Measurements from ENCODE around the gene SENP8.

SENP8 gene

GRCh38 chr15:72113347-72114031 lies 4.7 kb upstream of the SENP8 start:
- DNase-seq (ENCODE audit: low spot score) = peak; percentile 46

DNA sequence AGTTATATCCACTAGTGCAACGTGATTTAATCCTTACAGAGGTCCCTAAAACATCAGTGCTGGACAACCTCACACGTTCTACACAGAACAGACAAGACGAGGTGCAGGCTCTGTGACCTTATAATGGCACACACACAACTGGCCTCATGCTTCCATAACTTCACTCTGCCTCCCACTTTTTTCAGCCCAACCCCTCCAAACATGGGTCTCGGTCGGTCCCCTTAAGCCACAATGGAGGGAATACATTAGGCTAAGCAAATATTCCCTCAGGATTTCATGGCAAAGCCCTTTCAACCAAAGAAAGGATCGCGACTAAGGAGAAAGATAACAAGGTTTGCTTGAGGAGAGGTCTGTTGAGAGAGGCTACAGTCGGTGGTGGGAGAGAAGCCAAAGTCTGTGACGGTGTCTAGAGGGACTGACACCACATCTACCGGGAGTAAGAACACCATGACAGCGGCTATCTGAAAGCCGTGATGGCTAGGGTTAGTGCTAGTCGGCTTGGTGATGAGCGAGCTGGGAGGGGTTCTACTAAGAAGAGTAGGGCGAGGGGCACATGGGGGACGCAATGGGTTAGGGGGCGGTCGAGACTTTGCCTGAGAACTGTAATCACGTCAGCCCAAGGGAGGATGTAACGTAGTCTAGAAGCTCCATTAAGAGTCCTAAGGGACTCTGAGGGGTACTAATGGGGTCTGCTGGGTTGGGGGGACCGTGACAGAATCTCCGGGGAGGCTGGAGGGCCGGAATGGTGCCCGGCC lies 1.3 kb upstream of the SENP8 start:
- peak; percentile 43 for DNase-seq (ENCODE audit: low spot score)

DNA sequence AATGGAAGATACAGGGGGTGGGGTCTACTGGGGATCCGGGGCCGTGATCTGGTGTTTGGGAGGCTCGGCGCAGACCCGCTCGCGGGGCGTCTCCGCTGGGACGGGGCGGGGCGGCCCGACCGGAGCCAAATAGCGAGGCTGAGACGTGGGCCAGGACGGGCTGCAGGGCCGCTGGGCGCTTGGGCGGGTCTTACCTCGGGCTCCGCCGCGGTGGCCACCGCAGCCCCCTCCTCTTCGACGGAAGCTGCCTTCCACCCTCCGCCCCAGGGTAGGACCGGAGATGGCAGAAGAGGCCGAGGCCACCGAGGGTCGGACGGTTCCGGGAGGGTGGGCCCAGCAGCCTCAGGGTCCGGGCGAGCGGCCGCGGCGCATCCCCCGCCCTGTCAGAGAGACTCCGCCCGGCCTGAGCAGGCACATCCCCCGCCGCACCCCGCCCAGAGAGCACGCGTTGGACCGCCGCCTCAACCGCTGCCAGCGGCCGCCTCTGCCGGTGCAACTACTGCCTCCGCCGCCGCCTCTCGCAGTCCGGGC lies 652 bp upstream of the SENP8 start:
- peak; percentile 66 for DNase-seq (ENCODE audit: low spot score)

DNA sequence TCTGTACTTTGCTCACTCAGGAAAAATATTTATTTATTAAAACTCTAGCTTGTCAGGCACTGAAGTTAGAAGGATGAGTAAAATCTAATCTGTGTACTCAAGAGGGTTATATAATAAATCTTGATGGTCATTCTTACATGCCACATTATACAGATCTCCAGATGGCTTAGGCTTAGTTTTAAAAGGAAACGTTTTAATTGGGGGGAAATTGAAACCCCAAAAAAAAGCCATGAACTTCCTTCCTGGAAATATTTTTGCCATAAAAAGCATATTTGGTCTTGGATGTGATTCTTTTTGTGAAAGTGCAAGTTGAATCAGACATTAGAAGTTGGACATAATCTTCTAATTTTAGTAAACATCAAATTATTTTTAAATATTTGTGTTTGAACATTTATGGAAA lies 6.0 kb downstream of the SENP8 start:
- no peak for DNase-seq (ENCODE audit: low spot score)

GRCh38 chr15:72127724-72128322 lies 9.6 kb downstream of the SENP8 start:
- no peak for DNase-seq (ENCODE audit: low spot score)

GRCh38 chr15:72128359-72128758 lies 10.2 kb downstream of the SENP8 start:
- DNase-seq (ENCODE audit: low spot score) = no peak

GRCh38 chr15:72130272-72130671 lies 12.1 kb downstream of the SENP8 start:
- DNase-seq (ENCODE audit: low spot score) = no peak

GRCh38 chr15:72131922-72132321 lies 13.7 kb downstream of the SENP8 start:
- DNase-seq (ENCODE audit: low spot score) = no peak

DNA sequence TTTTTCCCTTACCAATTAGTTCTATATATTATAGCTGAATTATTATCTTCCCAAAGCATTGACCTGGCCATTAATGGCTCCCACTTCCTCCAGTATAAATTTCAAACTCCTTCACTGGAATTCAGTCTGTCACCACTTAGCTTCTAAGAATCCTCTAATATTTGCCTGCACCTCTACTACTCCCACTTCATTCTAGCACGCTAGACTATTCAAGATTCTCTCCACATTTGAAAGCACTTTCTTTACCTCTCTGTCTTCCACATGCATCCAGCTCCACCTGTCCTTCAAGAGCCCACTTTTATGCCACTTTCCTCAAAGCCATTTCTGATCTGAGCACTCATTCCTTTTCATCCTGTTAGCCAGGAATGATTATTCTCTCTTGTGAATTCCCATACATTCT lies 15.0 kb downstream of the SENP8 start:
- no peak for DNase-seq (ENCODE audit: low spot score)

DNA sequence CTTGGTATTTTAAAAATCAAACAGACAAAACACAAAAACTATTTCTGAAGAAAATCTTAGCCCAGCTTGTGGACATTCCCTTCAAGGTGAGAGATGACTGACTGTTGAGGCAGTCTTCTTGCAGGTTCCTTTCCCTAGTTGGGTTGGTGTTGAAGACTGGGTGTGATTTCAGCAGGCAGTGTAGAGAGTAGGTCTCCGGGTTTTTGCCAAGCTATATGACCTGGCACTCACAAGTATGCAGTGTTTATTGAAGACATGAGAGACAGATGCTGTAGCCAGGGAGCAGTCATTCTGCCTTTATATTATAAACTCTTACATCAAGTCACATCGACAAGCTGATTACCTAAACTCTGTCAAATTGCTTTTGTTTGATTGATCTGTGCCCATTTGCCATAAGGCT lies 17.5 kb downstream of the SENP8 start:
- no peak for DNase-seq (ENCODE audit: low spot score)

GRCh38 chr15:72136170-72137051 lies 18.2 kb downstream of the SENP8 start:
- no peak for DNase-seq (ENCODE audit: low spot score)

DNA sequence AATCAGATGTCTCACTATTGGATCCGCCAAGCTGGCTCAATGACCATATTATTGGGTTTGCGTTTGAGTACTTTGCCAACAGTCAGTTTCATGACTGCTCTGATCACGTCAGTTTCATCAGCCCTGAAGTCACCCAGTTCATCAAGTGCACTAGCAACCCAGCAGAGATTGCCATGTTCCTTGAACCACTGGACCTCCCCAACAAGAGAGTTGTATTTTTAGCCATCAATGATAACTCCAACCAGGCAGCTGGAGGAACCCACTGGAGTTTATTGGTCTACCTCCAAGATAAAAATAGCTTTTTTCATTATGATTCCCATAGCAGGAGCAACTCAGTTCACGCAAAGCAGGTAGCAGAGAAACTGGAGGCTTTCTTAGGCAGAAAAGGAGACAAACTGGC lies 21.5 kb downstream of the SENP8 start:
- DNase-seq (ENCODE audit: low spot score) = no peak

DNA sequence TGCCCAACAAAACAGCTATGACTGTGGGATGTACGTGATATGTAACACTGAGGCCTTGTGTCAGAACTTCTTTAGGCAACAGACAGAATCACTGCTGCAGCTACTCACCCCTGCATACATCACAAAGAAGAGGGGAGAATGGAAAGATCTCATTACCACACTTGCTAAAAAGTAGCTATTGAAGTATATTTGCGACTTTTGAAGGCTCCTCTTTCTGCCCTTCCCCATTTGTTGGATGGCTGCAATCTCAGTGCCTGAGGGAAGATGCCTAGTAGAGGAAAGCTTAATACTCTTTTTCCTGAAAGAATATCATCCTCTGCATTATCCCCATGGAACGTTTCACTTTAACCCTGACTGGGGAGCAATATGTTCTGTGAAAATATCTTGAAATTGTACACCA lies 21.9 kb downstream of the SENP8 start:
- DNase-seq (ENCODE audit: low spot score) = no peak

- peak; percentile 39 for DNase-seq (ENCODE audit: low spot score)
Measured at GRCh38 chr15:72141171-72142084, 23.2 kb downstream of the SENP8 start.

DNA sequence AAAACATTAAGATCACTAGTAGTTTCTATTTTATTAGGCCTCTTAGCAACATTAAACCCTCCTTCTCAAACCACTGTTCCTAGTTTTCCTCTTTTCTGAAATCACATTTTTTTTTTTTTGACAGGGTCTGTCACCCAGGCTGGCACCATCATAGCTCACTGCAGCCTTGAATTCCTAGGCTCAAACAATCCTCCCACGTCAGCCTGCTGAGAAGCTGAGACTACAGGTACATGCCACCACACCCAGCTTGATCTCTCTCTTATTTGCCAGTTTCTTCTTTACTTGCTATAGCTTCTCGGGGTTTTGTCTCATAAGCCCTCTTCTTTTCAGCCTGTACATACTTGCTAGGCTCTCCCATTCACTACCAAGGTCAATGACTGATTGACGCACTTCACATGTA lies 28.0 kb downstream of the SENP8 start:
- no peak for DNase-seq (ENCODE audit: low spot score)

- no peak for DNase-seq (ENCODE audit: low spot score)
Measured at GRCh38 chr15:72146934-72147333, 28.7 kb downstream of the SENP8 start.

- DNase-seq (ENCODE audit: low spot score) = no peak
Measured at GRCh38 chr15:72147418-72147817, 29.2 kb downstream of the SENP8 start.

- no peak for DNase-seq (ENCODE audit: low spot score)
Measured at GRCh38 chr15:72153269-72154000, 35.2 kb downstream of the SENP8 start.

DNA sequence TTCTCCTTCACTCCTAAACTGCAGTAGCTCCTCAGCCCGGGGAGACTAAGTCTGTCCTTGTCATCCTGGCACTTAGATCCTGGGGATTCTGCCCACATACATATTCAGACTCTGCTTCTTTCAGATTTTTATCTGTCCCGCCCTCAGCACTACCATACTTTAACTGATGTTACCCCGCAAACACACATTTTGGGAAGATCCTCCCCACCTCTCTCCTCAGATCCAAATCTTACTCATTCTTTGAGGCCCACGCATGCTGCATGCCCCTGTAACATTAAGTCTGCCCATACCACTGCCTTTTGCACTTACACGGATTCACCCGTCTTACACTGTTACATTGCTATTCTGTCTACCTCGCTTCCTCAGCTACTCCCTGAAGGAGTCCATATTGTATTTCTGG lies 36.1 kb downstream of the SENP8 start:
- DNase-seq (ENCODE audit: low spot score) = no peak

- no peak for DNase-seq (ENCODE audit: low spot score)
Measured at GRCh38 chr15:72155003-72155621, 36.9 kb downstream of the SENP8 start.
